Natural killer cell (primary cell): Measurements from ENCODE around the gene MCM10. TPM values are rescaled to one million over a fixed set of nuclear protein-coding genes. Genes with fewer than 3 reads are reported as not detected.

ENCODE experiments used
- ATAC-seq, 3 donors: fragments of 150-1000 bp in 2 of 3; fragments of 200-7000 bp in 1 of 3; cut with Tn5 transposase; 1 replicate in 1 of 3; 2 replicates in 2 of 3; pipeline ENCODE4 v1.10.0; 2021; ENCODE audit warnings: mild to moderate bottlenecking in 2 of 3, moderate library complexity in 2 of 3
- DNase-seq, 2 donors: peaks; one replicate each; pipeline versions ENCODE4 v3.0.0 to v3.0.0-alpha.2; 2013 to 2021; ENCODE audit warnings: mixed read lengths in 1 of 2
- H3K27ac ChIP-seq: one replicate; pipeline ENCODE4 v1.5.1; 2013; ENCODE audit warnings: mild to moderate bottlenecking, low read length
- H3K27me3 ChIP-seq: one replicate; pipeline ENCODE4 v1.6.1; 2013; ENCODE audit warnings: low read length; ENCODE audit not compliant: control insufficient read depth, insufficient read depth
- H3K36me3 ChIP-seq: one replicate; pipeline ENCODE4 v1.6.1; 2013; ENCODE audit warnings: low read length; ENCODE audit not compliant: control insufficient read depth, insufficient read depth
- H3K4me1 ChIP-seq: one replicate; pipeline ENCODE4 v1.6.1; 2013; ENCODE audit warnings: low read length; ENCODE audit not compliant: control insufficient read depth, insufficient read depth
- H3K4me3 ChIP-seq: one replicate; pipeline ENCODE4 v1.5.1; 2013; ENCODE audit warnings: low read length
- H3K9me3 ChIP-seq: one replicate; pipeline ENCODE4 v1.6.1; 2013; ENCODE audit warnings: low read length; ENCODE audit not compliant: control insufficient read depth, insufficient read depth
- H3K27ac Mint-ChIP-seq, 2 donors: one replicate each; pipeline ENCODE4 v1.8.0; 2022; ENCODE audit warnings: mild to moderate bottlenecking in 2 of 2, mixed read lengths in 2 of 2, moderate library complexity in 1 of 2
- H3K27me3 Mint-ChIP-seq, 2 donors: one replicate each; pipeline ENCODE4 v1.8.0; 2022; ENCODE audit warnings: low read depth in 2 of 2, mixed read lengths in 2 of 2
- H3K36me3 Mint-ChIP-seq: one replicate; pipeline ENCODE4 v1.8.0; 2022; ENCODE audit warnings: mixed read lengths
- H3K4me1 Mint-ChIP-seq, 2 donors: one replicate each; pipeline ENCODE4 v1.8.0; 2022; ENCODE audit warnings: mixed read lengths in 2 of 2
- H3K4me3 Mint-ChIP-seq: one replicate; pipeline ENCODE4 v1.8.0; 2022; ENCODE audit warnings: mild to moderate bottlenecking, moderate library complexity, mixed read lengths
- H3K9me3 Mint-ChIP-seq, 2 donors: one replicate each; pipeline ENCODE4 v1.8.0; 2022; ENCODE audit warnings: mixed read lengths in 2 of 2
- WGBS: methylation state at CpG from one replicate; pipeline ENCODE4 v1.1.7; 2013; ENCODE audit warnings: missing lambda C conversion rate; ENCODE audit not compliant: insufficient coverage; 5-methylcytosine and 5-hydroxymethylcytosine counted together
- intact Hi-C: fragments of 100-400 bp; cut with micrococcal nuclease; formaldehyde crosslinking; loops from one replicate; pipeline ENCODE4 v1.14.2; 2022
- total RNA-seq, 4 donors: library from RNA; stranded (reverse); fragments of 120-200 nt in 1 of 4; gene quantifications; one replicate each; pipeline versions ENCODE4 v1.2.3 to v1.2.4, GENCODE V29; 2013 to 2022
- TF ChIP-seq, protein P1 (sequence below): fragments of 200-600 bp; IDR thresholded peaks from one replicate; pipeline ENCODE4 v1.8.0; 2022; ENCODE audit warnings: antibody characterized with exemption

MCM10 gene
- total RNA-seq, 3 donors from 2014 or later (not counting 1 experiment from before 2014, with no cell fraction given), result 0.73 to 2.9 (median 1.3) TPM

- no peak overlapping the region for H3K4me3 Mint-ChIP-seq
- H3K4me1 ChIP-seq, result no peaks in the 10 kb centered on the region
- H3K9me3 Mint-ChIP-seq, result no peaks in the 10 kb centered on the region
- H3K27me3 Mint-ChIP-seq, result no peaks in the 10 kb centered on the region
- TF ChIP-seq, protein P1, sequence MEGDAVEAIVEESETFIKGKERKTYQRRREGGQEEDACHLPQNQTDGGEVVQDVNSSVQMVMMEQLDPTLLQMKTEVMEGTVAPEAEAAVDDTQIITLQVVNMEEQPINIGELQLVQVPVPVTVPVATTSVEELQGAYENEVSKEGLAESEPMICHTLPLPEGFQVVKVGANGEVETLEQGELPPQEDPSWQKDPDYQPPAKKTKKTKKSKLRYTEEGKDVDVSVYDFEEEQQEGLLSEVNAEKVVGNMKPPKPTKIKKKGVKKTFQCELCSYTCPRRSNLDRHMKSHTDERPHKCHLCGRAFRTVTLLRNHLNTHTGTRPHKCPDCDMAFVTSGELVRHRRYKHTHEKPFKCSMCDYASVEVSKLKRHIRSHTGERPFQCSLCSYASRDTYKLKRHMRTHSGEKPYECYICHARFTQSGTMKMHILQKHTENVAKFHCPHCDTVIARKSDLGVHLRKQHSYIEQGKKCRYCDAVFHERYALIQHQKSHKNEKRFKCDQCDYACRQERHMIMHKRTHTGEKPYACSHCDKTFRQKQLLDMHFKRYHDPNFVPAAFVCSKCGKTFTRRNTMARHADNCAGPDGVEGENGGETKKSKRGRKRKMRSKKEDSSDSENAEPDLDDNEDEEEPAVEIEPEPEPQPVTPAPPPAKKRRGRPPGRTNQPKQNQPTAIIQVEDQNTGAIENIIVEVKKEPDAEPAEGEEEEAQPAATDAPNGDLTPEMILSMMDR, result no peak
- H3K36me3 ChIP-seq, result no peaks in the 10 kb centered on the region
- intact Hi-C loops, result no loop called here
- H3K27ac Mint-ChIP-seq, result no peak overlapping the region
- no peaks in the 10 kb centered on the region for H3K27me3 ChIP-seq
- no peaks in the 10 kb centered on the region for H3K36me3 Mint-ChIP-seq
- H3K4me3 ChIP-seq, result no peak overlapping the region
- H3K9me3 ChIP-seq, result no peaks in the 10 kb centered on the region
- ATAC-seq, result no peak
- no peak for DNase-seq
- no peaks in the 10 kb centered on the region for H3K4me1 Mint-ChIP-seq
- H3K27ac ChIP-seq, result no peak overlapping the region
- 97% methylated on average over 7 of the region's 7 CpGs for WGBS
These were observed 32.3 kb downstream of the MCM10 start for GRCh38 chr10:13193637-13194036.

- DNase-seq (no peak), ATAC-seq (no peak)
- H3K27ac Mint-ChIP-seq, result no peak overlapping the region
- no peak overlapping the region for H3K4me3 ChIP-seq
- intact Hi-C loops, result no loop called here
- no peaks in the 10 kb centered on the region for H3K4me1 ChIP-seq
- TF ChIP-seq, protein P1, result no peak
- H3K4me3 Mint-ChIP-seq, result no peak overlapping the region
- no peaks in the 10 kb centered on the region for H3K27me3 ChIP-seq
- H3K36me3 ChIP-seq, result no peaks in the 10 kb centered on the region
- H3K9me3 Mint-ChIP-seq, result no peaks in the 10 kb centered on the region
- 96% methylated on average over 4 of the region's 6 CpGs for WGBS
- H3K4me1 Mint-ChIP-seq, result no peaks in the 10 kb centered on the region
- no peak overlapping the region for H3K27ac ChIP-seq
- H3K36me3 Mint-ChIP-seq, result no peaks in the 10 kb centered on the region
- no peaks in the 10 kb centered on the region for H3K27me3 Mint-ChIP-seq
- H3K9me3 ChIP-seq, result no peaks in the 10 kb centered on the region
These were observed 33.7 kb downstream of the MCM10 start for GRCh38 chr10:13195016-13195415.

GRCh38 chr10:13201132-13201531 lies 39.8 kb downstream of the MCM10 start:
- Histone ChIP-seq H3K27me3 (no peaks in the 10 kb centered on the region), H3K4me3 (no peak overlapping the region), H3K4me1 (no peaks in the 10 kb centered on the region), H3K9me3 (no peaks in the 10 kb centered on the region), H3K27ac (no peak overlapping the region), H3K36me3 (no peaks in the 10 kb centered on the region)
- Mint-ChIP-seq H3K36me3 (no peaks in the 10 kb centered on the region), H3K27me3 (no peaks in the 10 kb centered on the region), H3K4me1 (no peaks in the 10 kb centered on the region), H3K9me3 (no peaks in the 10 kb centered on the region), H3K4me3 (no peak overlapping the region), H3K27ac (no peak overlapping the region)
- DNase-seq (no peak), ATAC-seq (no peak)
- TF ChIP-seq, protein P1, result no peak
- intact Hi-C loops, result no loop called here
- 84% methylated on average over 6 of the region's 6 CpGs for WGBS

- Mint-ChIP-seq H3K4me3 (no peak overlapping the region), H3K36me3 (no peaks in the 10 kb centered on the region), H3K27me3 (no peaks in the 10 kb centered on the region), H3K4me1 (no peaks in the 10 kb centered on the region), H3K9me3 (no peaks in the 10 kb centered on the region), H3K27ac (no peak overlapping the region)
- intact Hi-C loops, result no loop called here
- Histone ChIP-seq H3K4me3 (no peak overlapping the region), H3K4me1 (no peaks in the 10 kb centered on the region), H3K27me3 (no peaks in the 10 kb centered on the region), H3K36me3 (no peaks in the 10 kb centered on the region), H3K9me3 (no peaks in the 10 kb centered on the region), H3K27ac (no peak overlapping the region)
- TF ChIP-seq, protein P1, result no peak
- DNase-seq (no peak), ATAC-seq (no peak)
- WGBS, result 97% methylated on average over 8 of the region's 9 CpGs
These were observed 44.7 kb downstream of the MCM10 start for GRCh38 chr10:13206091-13206490.
